Panc1 (cell line): ENCODE data around the gene ZAR1.

Experiments
- POLR2AphosphoS5 ChIP-seq: IDR thresholded peaks from 2 replicates; pipeline ENCODE4 v1.6.1; 2012; ENCODE audit warnings: mild to moderate bottlenecking, low read depth, low read length, moderate library complexity
- TF ChIP-seq, protein P1 (sequence below): fragments of 450-650 bp; IDR thresholded peaks from 2 replicates; pipeline ENCODE4 v1.5.1; 2017; ENCODE audit warnings: mild to moderate bottlenecking

DNA sequence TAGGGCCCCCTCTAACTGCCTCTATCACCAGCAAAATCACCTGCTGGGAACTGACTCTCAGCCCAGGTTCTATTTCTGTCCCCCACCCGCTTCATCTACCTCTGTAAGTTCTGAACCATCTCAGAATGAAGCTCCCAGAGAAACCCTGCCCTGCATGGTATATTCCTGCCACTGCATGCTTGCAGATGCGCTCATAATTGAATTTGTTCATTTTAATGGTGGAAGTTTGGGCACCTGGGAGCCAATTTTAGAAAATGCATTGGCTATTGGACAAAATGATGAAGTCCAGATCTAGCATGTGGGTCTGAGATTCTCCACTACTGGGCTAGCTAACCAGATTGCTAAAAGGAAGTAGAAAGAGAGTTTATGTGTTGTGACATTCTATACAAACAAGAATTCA lies 35.5 kb upstream of the ZAR1 start:
- no peak for TF ChIP-seq POLR2AphosphoS5
- TF ChIP-seq, protein P1, sequence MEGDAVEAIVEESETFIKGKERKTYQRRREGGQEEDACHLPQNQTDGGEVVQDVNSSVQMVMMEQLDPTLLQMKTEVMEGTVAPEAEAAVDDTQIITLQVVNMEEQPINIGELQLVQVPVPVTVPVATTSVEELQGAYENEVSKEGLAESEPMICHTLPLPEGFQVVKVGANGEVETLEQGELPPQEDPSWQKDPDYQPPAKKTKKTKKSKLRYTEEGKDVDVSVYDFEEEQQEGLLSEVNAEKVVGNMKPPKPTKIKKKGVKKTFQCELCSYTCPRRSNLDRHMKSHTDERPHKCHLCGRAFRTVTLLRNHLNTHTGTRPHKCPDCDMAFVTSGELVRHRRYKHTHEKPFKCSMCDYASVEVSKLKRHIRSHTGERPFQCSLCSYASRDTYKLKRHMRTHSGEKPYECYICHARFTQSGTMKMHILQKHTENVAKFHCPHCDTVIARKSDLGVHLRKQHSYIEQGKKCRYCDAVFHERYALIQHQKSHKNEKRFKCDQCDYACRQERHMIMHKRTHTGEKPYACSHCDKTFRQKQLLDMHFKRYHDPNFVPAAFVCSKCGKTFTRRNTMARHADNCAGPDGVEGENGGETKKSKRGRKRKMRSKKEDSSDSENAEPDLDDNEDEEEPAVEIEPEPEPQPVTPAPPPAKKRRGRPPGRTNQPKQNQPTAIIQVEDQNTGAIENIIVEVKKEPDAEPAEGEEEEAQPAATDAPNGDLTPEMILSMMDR = no peak
